ENCODE data around the gene NOS3. TPM values are rescaled to one million over a fixed set of nuclear protein-coding genes. Genes with fewer than 3 reads are reported as not detected.

NOS3 gene
- total and polyA plus RNA-seq, 2 of the 13 experiments (the other 11 are each of a cell fraction or from before 2014, with no cell fraction given), result 3.7 to 7.5 TPM

GRCh38 chr7:151028131-151028947, 37.5 kb downstream of the NOS3 start, which contains the start of gene ABCB8 (continued):
- TF ChIP-seq, protein P1, sequence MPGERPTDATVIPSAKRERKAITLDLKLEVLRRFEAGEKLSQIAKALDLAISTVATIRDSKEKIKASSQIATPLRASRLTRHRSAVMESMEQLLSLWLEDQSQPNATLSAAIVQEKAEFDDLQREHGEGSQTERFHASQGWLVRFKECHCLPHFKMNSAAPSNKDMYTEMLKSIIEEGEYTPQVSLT (CRISPR knock-in tag; IDR thresholded peaks at IDR 0.05; ENCODE audit: borderline replicate concordance, low read depth), result no peak
- TF ChIP-seq ZNF660 (CRISPR knock-in tag; IDR thresholded peaks at IDR 0.05; ENCODE audit: borderline replicate concordance, low read depth) (no peak), ZNF20 (CRISPR knock-in tag; IDR thresholded peaks at IDR 0.05) (no peak), GABPA (IDR thresholded peaks at IDR 0.05; ENCODE audit: low read depth, low read length) (peak; percentile 28), GABPA (CRISPR knock-in tag; IDR thresholded peaks at IDR 0.05; ENCODE audit: low read depth) (peak; percentile 82), ZBTB8A (CRISPR knock-in tag; IDR thresholded peaks at IDR 0.05; ENCODE audit: borderline replicate concordance, low read depth) (no peak), ZSCAN9 (CRISPR knock-in tag; IDR thresholded peaks at IDR 0.05; ENCODE audit: borderline replicate concordance) (no peak), ZNF672 (CRISPR knock-in tag; IDR thresholded peaks at IDR 0.05) (no peak), HDAC2 (CRISPR knock-in tag; IDR thresholded peaks at IDR 0.05) (no peak; the same call in none of the 2 replicates), GLI4 (CRISPR knock-in tag; IDR thresholded peaks at IDR 0.05; ENCODE audit: borderline replicate concordance) (no peak), ZNF33A (CRISPR knock-in tag; IDR thresholded peaks at IDR 0.05; ENCODE audit: borderline replicate concordance) (no peak), ZNF691 (CRISPR knock-in tag; IDR thresholded peaks at IDR 0.05; ENCODE audit: borderline replicate concordance, low read depth) (no peak), ZNF136 (CRISPR knock-in tag; IDR thresholded peaks at IDR 0.05; ENCODE audit: low read depth) (no peak), IRX3 (CRISPR knock-in tag; IDR thresholded peaks at IDR 0.05; ENCODE audit: borderline replicate concordance, low read depth) (no peak), ZNF17 (CRISPR knock-in tag; IDR thresholded peaks at IDR 0.05) (no peak), LCORL (IDR thresholded peaks at IDR 0.05) (no peak), LCORL (CRISPR knock-in tag; IDR thresholded peaks at IDR 0.05) (peak; percentile 32), TGIF2 (CRISPR knock-in tag; IDR thresholded peaks at IDR 0.05) (peak; percentile 70)
- TF ChIP-seq, protein P2, sequence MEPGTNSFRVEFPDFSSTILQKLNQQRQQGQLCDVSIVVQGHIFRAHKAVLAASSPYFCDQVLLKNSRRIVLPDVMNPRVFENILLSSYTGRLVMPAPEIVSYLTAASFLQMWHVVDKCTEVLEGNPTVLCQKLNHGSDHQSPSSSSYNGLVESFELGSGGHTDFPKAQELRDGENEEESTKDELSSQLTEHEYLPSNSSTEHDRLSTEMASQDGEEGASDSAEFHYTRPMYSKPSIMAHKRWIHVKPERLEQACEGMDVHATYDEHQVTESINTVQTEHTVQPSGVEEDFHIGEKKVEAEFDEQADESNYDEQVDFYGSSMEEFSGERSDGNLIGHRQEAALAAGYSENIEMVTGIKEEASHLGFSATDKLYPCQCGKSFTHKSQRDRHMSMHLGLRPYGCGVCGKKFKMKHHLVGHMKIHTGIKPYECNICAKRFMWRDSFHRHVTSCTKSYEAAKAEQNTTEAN (CRISPR knock-in tag; conservative IDR thresholded peaks at IDR 0.05), result no peak
- TF ChIP-seq, protein P3, sequence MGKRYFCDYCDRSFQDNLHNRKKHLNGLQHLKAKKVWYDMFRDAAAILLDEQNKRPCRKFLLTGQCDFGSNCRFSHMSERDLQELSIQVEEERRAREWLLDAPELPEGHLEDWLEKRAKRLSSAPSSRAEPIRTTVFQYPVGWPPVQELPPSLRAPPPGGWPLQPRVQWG (CRISPR knock-in tag; IDR thresholded peaks at IDR 0.05; ENCODE audit: borderline replicate concordance, low read depth), result no peak
- TF ChIP-seq, protein P4, sequence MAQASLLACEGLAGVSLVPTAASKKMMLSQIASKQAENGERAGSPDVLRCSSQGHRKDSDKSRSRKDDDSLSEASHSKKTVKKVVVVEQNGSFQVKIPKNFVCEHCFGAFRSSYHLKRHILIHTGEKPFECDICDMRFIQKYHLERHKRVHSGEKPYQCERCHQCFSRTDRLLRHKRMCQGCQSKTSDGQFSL (CRISPR knock-in tag; IDR thresholded peaks at IDR 0.05), result no peak
- TF ChIP-seq, protein P5, sequence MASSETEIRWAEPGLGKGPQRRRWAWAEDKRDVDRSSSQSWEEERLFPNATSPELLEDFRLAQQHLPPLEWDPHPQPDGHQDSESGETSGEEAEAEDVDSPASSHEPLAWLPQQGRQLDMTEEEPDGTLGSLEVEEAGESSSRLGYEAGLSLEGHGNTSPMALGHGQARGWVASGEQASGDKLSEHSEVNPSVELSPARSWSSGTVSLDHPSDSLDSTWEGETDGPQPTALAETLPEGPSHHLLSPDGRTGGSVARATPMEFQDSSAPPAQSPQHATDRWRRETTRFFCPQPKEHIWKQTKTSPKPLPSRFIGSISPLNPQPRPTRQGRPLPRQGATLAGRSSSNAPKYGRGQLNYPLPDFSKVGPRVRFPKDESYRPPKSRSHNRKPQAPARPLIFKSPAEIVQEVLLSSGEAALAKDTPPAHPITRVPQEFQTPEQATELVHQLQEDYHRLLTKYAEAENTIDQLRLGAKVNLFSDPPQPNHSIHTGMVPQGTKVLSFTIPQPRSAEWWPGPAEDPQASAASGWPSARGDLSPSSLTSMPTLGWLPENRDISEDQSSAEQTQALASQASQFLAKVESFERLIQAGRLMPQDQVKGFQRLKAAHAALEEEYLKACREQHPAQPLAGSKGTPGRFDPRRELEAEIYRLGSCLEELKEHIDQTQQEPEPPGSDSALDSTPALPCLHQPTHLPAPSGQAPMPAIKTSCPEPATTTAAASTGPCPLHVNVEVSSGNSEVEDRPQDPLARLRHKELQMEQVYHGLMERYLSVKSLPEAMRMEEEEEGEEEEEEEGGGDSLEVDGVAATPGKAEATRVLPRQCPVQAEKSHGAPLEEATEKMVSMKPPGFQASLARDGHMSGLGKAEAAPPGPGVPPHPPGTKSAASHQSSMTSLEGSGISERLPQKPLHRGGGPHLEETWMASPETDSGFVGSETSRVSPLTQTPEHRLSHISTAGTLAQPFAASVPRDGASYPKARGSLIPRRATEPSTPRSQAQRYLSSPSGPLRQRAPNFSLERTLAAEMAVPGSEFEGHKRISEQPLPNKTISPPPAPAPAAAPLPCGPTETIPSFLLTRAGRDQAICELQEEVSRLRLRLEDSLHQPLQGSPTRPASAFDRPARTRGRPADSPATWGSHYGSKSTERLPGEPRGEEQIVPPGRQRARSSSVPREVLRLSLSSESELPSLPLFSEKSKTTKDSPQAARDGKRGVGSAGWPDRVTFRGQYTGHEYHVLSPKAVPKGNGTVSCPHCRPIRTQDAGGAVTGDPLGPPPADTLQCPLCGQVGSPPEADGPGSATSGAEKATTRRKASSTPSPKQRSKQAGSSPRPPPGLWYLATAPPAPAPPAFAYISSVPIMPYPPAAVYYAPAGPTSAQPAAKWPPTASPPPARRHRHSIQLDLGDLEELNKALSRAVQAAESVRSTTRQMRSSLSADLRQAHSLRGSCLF (CRISPR knock-in tag; IDR thresholded peaks at IDR 0.05; ENCODE audit: borderline replicate concordance), result no peak; the same call in 1 of the 2 replicates
